Ovary (tissue), 9 donors: ENCODE results near the gene HPCAL1. TPM values are rescaled to one million over a fixed set of nuclear protein-coding genes. Genes with fewer than 3 reads are reported as not detected.

ENCODE experiments used
- DNase-seq, 5 donors: peaks; one replicate each; pipeline ENCODE4 v3.0.0-alpha.2; 2019 to 2020
- H3K27ac ChIP-seq, 2 donors: fragments of 200-600 bp; one replicate each; pipeline versions ENCODE4 v1.5.1 to v1.8.0; 2019 to 2022
- H3K27me3 ChIP-seq: fragments of 200-600 bp; one replicate; pipeline ENCODE4 v1.8.0; 2022
- H3K36me3 ChIP-seq: fragments of 200-600 bp; sonication (generic); one replicate; pipeline ENCODE4 v1.5.1; 2019
- H3K4me1 ChIP-seq: one replicate; pipeline ENCODE4 v1.8.1; 2013; ENCODE audit warnings: mild to moderate bottlenecking, moderate library complexity; ENCODE audit not compliant: insufficient read depth
- H3K4me3 ChIP-seq: fragments of 200-600 bp; sonication (generic); one replicate; pipeline ENCODE4 v1.5.1; 2017
- H3K9me3 ChIP-seq, 2 donors: fragments of 200-600 bp in 1 of 2; sonication (generic) in 1 of 2; one replicate each; pipeline versions ENCODE4 v1.5.1 to v1.8.1; 2013 to 2019; ENCODE audit warnings: mild to moderate bottlenecking in 1 of 2, moderate library complexity in 1 of 2
- CTCF ChIP-seq, 3 donors: fragments of 450-650 bp in 2 of 3; fragments of 200-600 bp in 1 of 3; IDR thresholded peaks; one replicate each; pipeline versions ENCODE4 v1.5.1 to v1.8.0; 2016 to 2022; ENCODE audit warnings: antibody characterized with exemption in 3 of 3, mild to moderate bottlenecking in 1 of 3
- EP300 ChIP-seq: sonication (generic); formaldehyde crosslinking; IDR thresholded peaks from one replicate; pipeline ENCODE4 v1.6.1; 2017; ENCODE audit warnings: antibody characterized with exemption
- POLR2A ChIP-seq: fragments of 450-650 bp; IDR thresholded peaks from one replicate; pipeline ENCODE4 v1.6.1; 2017; ENCODE audit warnings: antibody characterized with exemption, mild to moderate bottlenecking, moderate library complexity
- WGBS, 3 donors: extraction: QIAGEN DNeasy Blood & Tissue Kit in 1 of 3; methylation state at CpG; one replicate each; pipeline versions ENCODE4 v1.1.5 to v1.1.7; 2013 to 2017; 5-methylcytosine and 5-hydroxymethylcytosine counted together
- intact Hi-C, 4 donors: fragments of 100-400 bp; cut with DNase I; formaldehyde crosslinking; loops; one replicate each; pipeline versions ENCODE4 v1.11.0 to v1.15.1; 2022 to 2023
- polyA plus RNA-seq, 2 donors: library from polyadenylated mRNA; stranded (reverse); fragments of 200-250 nt in 1 of 2; fragments of 350-450 nt in 1 of 2; fragmentation: Illumina TruSeq in 1 of 2; extraction: RNeasy Lipid Tissue Mini Kit (QIAGEN cat#74804) in 1 of 2; gene quantifications; one replicate each; pipeline ENCODE4 v1.2.3, GENCODE V29; 2013 to 2014
- total RNA-seq, 7 donors: library from RNA; depleted of rRNA in 2 of 7; stranded (reverse); fragments of >200 nt in 2 of 7; fragmentation: NEBNext Ultra II Directional in 3 of 7; extraction: Animal tissue kit (Norgen Biotek cat#: 25700) in 3 of 7; gene quantifications; one replicate each; pipeline versions ENCODE4 v1.1.0 to v1.2.4, GENCODE V29; 2016 to 2023
- donor health status: DM: no; HTN: no; CAD: no; lungs with moderate emphysema.
- donor health status: DM: no; HTN: no; CAD: no.
- donor health status: Bipolar disorder and iron deficiency.
- donor health status: DM: yes; HTN: yes; CAD: no.
- donor health status: DM: no; HTN: no; CAD: no.
- donor health status: DM: yes; HTN: yes; CAD: no.

HPCAL1 gene
- total and polyA plus RNA-seq, 9 donors: 11.4 to 69.5 (median 18.5) TPM

GRCh38 chr2:10413991-10414451 lies 111.3 kb downstream of the HPCAL1 start:
- no peak overlapping the region for H3K27ac ChIP-seq
- TF ChIP-seq POLR2A (no peak), CTCF (IDR thresholded peaks at IDR 0.05) (no peak), EP300 (no peak)
- H3K36me3 ChIP-seq: no peaks in the 10 kb centered on the region
- H3K4me3 ChIP-seq: no peak overlapping the region
- no peaks in the 10 kb centered on the region for H3K9me3 ChIP-seq
- no peaks in the 10 kb centered on the region for H3K27me3 ChIP-seq
- intact Hi-C loops: no loop called here
- peaks cover 1% of the 10 kb centered on the region for H3K4me1 ChIP-seq
- no peak for DNase-seq
- 87 to 91% (median 89%) methylated on average over 7 of the region's 7 CpGs for WGBS, 3 donors

- Histone ChIP-seq H3K36me3 (no peaks in the 10 kb centered on the region), H3K4me3 (no peak overlapping the region), H3K9me3 (no peaks in the 10 kb centered on the region), H3K27me3 (no peaks in the 10 kb centered on the region), H3K4me1 (peaks cover 1% of the 10 kb centered on the region), H3K27ac (no peak overlapping the region)
- WGBS, 3 donors: 67 to 70% (median 68%) methylated on average over 10 of the region's 10 CpGs
- intact Hi-C loops: no loop called here
- TF ChIP-seq EP300 (no peak), POLR2A (no peak), CTCF (IDR thresholded peaks at IDR 0.05) (no peak)
- DNase-seq: no peak
Observed at GRCh38 chr2:10414591-10414990, 111.9 kb downstream of the HPCAL1 start.

GRCh38 chr2:10415048-10415447 lies 112.3 kb downstream of the HPCAL1 start:
- peaks cover 1% of the 10 kb centered on the region for H3K4me1 ChIP-seq
- intact Hi-C loops: no loop called here
- no peaks in the 10 kb centered on the region for H3K9me3 ChIP-seq
- no peak overlapping the region for H3K27ac ChIP-seq
- no peak overlapping the region for H3K4me3 ChIP-seq
- 90 to 95% (median 94%) methylated on average over 8 of the region's 8 CpGs for WGBS, 3 donors
- H3K27me3 ChIP-seq: no peaks in the 10 kb centered on the region
- no peak for DNase-seq
- no peaks in the 10 kb centered on the region for H3K36me3 ChIP-seq
- no peak for TF ChIP-seq POLR2A
- no peak for TF ChIP-seq CTCF (IDR thresholded peaks at IDR 0.05)
- TF ChIP-seq EP300: no peak

- H3K4me1 ChIP-seq: peaks cover 1% of the 10 kb centered on the region
- H3K36me3 ChIP-seq: no peaks in the 10 kb centered on the region
- intact Hi-C loops: no loop called here
- no peak overlapping the region for H3K4me3 ChIP-seq
- no peak overlapping the region for H3K27ac ChIP-seq
- no peaks in the 10 kb centered on the region for H3K9me3 ChIP-seq
- H3K27me3 ChIP-seq: no peaks in the 10 kb centered on the region
- 82 to 91% (median 84%) methylated on average over 12 of the region's 12 CpGs for WGBS, 3 donors
- DNase-seq: no peak
- TF ChIP-seq POLR2A: no peak
- TF ChIP-seq CTCF (IDR thresholded peaks at IDR 0.05): no peak
- no peak for TF ChIP-seq EP300
Observed at GRCh38 chr2:10415640-10416039, 112.9 kb downstream of the HPCAL1 start.
